ENCODE measurements around the gene IRGC.
"Not testable (repeated sequence)": the region's sequence is repeated elsewhere in the genome, so short reads cannot be mapped to it uniquely, and the experiment has no call there.

The IRGC gene

DNA sequence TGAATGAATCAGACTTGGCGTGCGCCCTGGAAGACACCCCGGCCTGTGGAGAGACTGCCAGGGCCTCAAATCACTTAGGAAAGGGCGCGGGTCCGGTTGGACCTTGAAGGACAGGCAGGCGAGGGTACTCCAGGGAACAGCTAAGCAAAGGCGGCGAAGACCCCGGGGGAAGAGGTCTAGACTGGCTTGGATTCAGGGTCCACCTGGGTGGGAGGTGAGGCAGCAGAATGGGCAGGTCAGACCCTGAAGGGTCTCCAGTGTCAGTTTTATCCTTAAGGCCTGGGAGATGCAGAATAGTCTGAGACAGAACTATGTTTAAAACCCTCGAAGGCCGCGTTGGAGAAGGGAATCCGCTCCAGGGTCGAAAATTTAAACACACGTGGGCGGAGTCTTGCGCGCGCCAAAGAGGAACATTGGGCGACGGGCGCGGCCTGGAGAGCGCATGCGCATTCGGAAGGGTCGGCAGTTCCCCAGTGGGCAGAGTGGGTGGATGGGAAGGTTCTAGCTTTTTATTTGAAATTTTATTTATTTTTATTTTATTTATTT is 39.5 kb downstream of the IRGC start:
- peak; percentile 89 for DNase-seq

- no peak for DNase-seq
Observed at GRCh38 chr19:43759515-43759914, 43.6 kb downstream of the IRGC start.

DNA sequence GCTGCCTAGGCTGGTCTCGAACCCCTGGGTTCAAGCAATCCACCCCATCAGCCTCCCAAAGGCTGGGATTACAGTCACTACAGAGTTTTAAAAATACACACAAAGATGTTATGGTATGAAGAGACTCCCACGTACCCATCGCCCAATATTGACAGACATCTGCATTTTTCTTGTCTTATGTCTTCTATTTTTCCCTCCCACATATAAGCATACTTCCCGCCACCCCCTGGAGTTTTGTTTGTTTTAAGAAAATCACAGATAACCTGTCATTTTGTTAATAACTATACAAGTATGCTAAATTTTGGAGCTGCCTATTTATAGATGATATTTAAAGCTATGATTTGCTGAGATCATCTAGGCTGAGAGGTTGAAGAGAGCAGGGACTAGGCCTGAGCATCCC is 45.1 kb downstream of the IRGC start:
- no peak for DNase-seq

- no peak for DNase-seq
Observed at GRCh38 chr19:43762814-43763213, 46.9 kb downstream of the IRGC start.

- no peak for DNase-seq
Observed at GRCh38 chr19:43763473-43763939, 47.6 kb downstream of the IRGC start.

DNA sequence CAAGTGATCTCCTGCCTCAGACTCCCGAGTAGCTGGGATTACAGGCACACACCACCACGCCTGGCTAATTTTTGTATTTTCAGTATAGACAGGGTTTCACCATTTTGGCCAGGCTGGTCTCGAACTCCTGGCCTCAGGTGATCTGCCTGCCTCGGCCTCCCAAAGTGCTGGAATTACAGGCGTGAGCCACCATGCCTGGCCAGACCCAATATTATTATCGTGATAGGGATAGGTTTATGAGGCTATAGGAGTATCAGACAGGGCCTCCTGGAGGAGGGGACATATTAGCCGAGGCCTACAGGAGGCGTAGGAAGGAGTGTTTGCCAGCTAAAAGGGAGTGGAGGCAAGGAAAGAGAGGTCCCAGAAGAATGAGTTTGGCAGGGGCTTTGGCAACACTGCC is 48.8 kb downstream of the IRGC start:
- not testable (repeated sequence) for DNase-seq

- DNase-seq: peak; percentile 72
Observed at GRCh38 chr19:43765109-43765876, 49.4 kb downstream of the IRGC start.

- DNase-seq: no peak
Observed at GRCh38 chr19:43766755-43767043, 50.8 kb downstream of the IRGC start.

GRCh38 chr19:43767316-43767715 is 51.4 kb downstream of the IRGC start:
- no peak for DNase-seq

- no peak for DNase-seq
Observed at GRCh38 chr19:43767818-43768217, 51.9 kb downstream of the IRGC start.

DNA sequence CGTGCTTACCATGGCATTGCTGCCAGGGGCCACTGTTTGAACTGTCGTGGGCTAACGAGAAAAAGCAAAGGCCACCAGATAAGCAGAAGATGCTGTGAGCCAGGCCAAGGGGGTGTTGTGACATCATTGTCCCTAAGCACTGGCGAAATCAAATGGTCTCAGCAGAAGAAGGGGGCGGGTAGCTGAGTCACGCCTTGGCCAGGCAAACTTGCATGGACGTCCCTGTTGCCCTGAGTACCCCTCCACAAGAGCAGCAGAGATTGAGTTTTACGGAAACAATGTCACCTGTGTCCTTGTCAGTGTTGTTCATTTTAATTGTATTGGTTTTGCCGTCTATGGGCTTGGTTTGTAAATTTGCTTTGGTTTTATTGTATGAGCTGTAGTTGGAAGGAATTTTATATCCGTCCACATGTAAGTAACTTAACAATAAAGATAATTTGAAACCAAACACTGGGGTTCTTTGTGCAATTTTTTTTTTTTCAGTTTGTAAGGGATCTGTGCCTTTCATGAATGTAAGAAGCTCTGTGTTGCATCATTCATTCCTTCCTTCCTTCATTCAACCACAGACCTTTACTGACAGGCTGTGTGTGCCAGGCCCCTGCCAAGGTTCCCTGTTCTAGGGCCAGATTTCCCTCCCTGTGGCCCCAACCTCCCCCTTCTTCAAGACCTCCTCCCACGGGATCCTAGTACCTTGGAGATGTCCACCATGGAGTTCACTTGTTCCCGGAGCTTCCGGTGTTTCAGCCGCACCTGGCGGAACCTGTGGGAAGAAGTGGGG is 52.6 kb downstream of the IRGC start:
- no peak for DNase-seq

GRCh38 chr19:43769256-43769655 is 53.4 kb downstream of the IRGC start:
- DNase-seq: no peak

Measured in right hindlimb (tissue), 1 donor.